ENCODE measurements around the gene ANKFY1.

GRCh38 chr17:4262703-4263102 lies 1.1 kb downstream of the ANKFY1 start:
- no peak for TF ChIP-seq EZH2 (IDR thresholded peaks at IDR 0.05; ENCODE audit: insufficient read depth, poor library complexity, severe bottlenecking)
- TF ChIP-seq EZH2phosphoT487 (IDR thresholded peaks at IDR 0.05; ENCODE audit: insufficient read depth, low read depth): no peak
